Left renal pelvis (tissue), 4 donors: ENCODE measurements around the gene KIF14. TPM values are rescaled to one million over a fixed set of nuclear protein-coding genes. Genes with fewer than 3 reads are reported as not detected.
"Not testable (repeated sequence)": the region's sequence is repeated elsewhere in the genome, so short reads cannot be mapped to it uniquely, and the experiment has no call there.

Experiments used
- DNase-seq, 4 donors: peaks; one replicate each; pipeline ENCODE4 v3.0.0-alpha.2; 2013; ENCODE audit warnings: low read depth in 4 of 4, low spot score in 3 of 4
- polyA plus RNA-seq, 4 donors: library from polyadenylated mRNA; unstranded; fragments of 120-200 nt; gene quantifications; one replicate each; pipeline ENCODE4 v1.2.1, GENCODE V29; 2013; ENCODE audit not compliant: insufficient read length in 4 of 4

The KIF14 gene
- polyA plus RNA-seq, 4 donors: 6.7 to 7.4 (median 7.1) TPM

DNA sequence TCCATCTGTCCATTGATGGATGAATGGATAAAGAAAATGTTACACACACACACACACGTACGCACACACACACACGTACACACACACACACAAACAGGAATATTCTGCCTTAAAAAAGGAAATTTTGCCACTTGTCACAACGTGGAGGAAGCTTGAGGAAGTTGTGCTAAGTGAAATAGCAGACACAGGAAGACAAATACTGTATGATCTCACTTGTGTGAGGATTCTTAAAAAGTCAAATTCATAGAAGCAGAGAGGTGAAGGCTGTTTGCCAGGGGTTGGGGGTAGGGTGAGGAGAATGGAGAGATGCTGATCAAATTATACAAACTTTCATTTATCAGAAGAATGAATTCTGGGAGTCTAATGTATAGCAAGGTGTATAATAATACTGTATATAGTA lies 73.2 kb downstream of the KIF14 start:
- no peak for DNase-seq

GRCh38 chr1:200546577-200546976 lies 74.0 kb downstream of the KIF14 start:
- DNase-seq: no peak

GRCh38 chr1:200542162-200542561 lies 78.4 kb downstream of the KIF14 start:
- no peak for DNase-seq

DNA sequence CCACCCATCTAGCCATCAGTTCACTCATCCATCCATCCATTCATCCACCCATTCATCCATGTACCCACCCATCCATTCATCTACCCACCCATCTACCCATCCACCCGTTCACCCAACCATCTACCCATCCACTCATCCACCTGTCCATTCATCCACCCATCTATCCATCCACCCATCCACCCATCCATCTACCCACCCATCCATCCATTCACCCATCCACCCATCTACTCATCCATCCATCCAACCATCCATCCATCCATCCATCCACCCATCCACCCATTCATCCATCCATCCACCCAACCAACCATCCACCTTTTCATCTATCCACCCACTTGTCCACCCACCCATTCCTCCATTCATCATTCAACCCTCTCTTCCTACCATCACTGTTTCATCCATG lies 80.3 kb downstream of the KIF14 start:
- DNase-seq: no peak

- DNase-seq: no peak
Observed at GRCh38 chr1:200538179-200538578, 82.4 kb downstream of the KIF14 start.

DNA sequence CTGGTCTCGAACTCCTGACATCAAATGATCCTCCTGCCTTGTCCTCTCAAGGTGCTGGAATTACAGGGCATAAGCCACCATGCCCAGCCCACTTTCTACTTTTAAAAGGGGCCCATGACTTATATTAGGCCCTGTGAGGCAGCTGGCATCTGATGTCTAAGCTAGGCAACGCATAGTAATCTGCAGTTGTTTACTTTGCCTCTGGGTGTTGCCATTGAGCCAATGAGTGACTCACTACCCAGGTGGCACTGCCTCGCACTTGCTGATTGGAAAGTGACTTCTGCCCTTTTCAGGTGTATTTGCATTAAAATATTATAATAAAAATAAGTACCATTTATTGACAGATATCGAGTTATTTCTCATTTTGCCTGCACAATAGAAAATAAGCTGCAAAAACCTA lies 84.9 kb downstream of the KIF14 start:
- DNase-seq: no peak

DNA sequence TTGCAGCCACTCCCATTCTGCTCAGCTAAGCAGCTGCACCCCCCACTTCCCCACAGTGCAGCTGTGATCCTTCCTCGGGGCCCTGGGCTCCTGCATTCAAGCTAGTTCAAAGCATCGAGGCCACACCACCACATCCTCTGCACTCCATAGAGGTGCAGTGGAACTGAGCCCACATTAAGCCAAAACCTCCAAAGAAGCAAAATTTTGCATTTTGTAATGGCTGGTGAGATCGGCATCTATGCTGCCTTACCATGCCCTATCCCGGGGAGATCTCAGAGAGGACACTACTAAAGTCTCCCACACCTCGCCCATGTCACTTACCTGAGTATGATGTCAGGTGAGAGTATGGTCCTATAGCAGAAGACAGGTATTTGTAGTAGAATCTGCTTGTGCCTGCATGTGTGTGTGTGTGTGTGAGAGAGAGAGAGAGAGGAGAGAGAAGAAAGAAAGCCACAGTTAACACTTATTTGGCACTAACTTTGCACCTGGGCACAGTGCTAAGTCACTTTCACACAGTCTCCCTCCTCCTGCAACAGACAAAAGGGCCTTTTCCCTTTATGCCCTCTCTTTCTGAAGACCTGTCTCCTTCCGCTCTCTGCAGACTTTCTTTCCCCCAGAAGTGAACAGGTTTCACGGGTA lies 89.8 kb downstream of the KIF14 start:
- DNase-seq: no peak

- DNase-seq: no peak
Observed at GRCh38 chr1:200528858-200529606, 91.5 kb downstream of the KIF14 start.

DNA sequence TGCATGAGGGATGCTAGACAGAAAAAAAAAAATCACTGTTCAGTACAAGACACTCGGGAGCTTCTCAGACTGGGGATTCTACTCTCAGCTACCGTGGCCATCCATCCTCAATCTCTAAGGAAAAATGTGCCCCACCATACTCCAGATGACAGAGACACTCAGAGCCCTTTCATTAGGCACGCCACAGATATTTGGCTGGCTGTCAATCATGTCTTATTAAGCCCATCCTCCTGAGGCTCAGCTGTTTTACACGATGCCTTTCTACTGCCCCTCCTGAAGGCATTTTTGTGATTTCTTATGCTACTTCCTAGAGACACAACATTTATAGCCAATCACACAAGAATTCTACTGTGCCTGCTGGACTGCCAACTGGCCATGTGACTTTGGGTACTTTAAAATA lies 92.9 kb downstream of the KIF14 start:
- DNase-seq: no peak

- DNase-seq: no peak
Observed at GRCh38 chr1:200526709-200527612, 93.6 kb downstream of the KIF14 start.

DNA sequence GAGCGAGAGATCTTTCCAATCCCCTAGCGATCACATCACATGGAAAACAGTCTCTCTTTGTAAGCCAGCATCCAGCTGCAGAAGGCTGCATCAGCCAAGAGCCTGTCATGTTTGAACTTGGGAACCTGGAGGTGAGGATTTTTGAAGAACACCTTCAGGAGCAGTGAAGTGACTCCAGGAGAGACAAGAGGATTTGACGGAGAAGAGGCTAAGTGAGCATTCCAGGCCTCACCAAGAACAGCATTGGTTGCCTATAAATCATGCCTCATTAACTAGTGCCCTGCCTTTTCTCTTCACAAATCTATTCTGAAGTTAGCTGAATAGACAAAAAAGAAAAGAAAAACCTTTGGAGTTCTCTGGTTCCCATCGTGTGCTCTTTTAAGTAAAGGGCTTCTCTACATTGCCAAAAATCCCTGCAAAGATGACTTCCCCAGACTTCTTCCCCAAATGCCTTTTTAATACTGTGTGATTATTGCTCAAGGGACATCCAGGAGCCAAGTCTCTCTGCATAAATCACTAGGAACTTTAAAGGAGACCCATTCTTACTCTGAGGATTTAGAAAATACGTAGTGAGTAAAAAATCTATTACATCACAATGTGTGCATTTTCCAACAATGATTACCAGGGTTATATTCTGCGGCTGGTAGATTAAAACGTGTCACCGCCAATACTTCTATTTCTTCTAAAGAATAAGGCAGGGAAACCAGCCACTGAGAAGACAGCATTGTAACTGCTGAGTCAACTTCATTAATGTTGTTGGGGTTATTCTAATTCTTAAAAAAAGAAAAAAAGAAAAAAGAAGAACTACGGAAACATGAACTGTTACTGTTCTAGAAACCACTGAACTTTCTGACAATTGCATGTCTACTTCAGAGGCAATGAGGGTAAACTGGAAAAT lies 95.2 kb downstream of the KIF14 start:
- no peak for DNase-seq

- not testable (repeated sequence) for DNase-seq
Observed at GRCh38 chr1:200524551-200524950, 96.0 kb downstream of the KIF14 start.

DNA sequence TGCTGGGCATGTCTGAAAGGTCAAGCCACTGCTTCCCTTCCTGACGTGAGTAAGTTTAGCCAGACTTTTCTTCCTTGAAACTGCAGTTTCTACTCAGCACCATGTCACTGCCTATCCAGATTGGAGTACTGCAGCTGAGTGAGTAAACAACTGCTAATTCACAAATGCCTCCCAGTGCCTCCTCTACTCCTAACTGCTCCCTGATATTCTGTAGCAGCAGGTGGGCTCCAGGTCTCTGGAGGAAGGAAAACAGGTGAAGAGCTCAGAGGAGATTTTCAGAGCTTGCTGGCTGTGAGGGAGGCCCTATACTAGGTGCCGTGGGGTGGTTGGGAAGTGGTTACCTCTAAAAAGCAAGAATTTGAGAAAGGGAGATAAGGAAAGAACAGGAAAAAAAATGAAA lies 96.5 kb downstream of the KIF14 start:
- no peak for DNase-seq

DNA sequence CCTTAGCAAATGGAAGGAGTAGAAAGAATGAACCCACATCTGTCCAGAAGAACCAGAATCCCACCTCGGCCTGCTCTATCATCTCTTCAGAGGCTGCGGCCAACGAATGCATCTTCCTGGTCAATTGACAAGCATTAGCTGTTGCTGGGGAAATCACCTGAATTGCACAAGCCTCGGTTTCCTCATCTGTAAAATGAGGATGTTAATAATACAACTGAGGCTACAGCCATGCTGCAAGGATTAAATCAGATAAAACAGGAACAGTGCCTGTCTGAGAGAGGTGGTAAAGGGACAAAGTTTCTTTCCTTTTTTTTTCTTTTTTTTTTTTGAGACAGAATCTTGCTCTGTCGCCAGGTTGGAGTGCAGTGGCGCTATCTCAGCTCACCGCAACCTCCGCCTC lies 99.8 kb downstream of the KIF14 start:
- DNase-seq: no peak

GRCh38 chr1:200518524-200518923 lies 102.0 kb downstream of the KIF14 start:
- DNase-seq: no peak

- no peak for DNase-seq
Observed at GRCh38 chr1:200512191-200512590, 108.4 kb downstream of the KIF14 start.

DNA sequence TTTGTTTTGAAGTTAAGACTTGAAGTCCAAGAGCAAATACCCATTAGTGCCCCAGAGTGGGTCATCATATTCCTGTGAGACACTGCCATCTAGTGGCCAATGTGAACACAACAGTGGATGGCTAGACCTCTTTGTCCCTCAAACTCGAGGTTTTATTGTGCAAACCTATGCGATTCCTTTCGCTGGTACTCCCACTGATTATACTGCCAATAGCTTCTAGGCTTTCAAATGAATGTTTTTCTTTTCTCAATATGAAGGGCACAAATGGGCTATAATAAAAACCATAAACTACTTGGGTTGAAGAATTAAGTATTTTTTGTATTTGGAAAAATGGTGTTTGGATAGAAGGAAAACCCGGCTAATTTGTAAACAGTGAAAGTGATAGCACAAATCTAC lies 110.3 kb downstream of the KIF14 start:
- peak; percentile 46 to 73 (median 68) for DNase-seq

GRCh38 chr1:200506471-200506870 lies 114.1 kb downstream of the KIF14 start:
- no peak for DNase-seq

GRCh38 chr1:200505257-200505656 lies 115.3 kb downstream of the KIF14 start:
- no peak for DNase-seq
